ENCODE results near the gene NFAM1.

NFAM1 gene

GRCh38 chr22:42368379-42369249 lies 63.6 kb downstream of the NFAM1 start (continued):
- TF ChIP-seq PRDM1 (tag by site-specific recombination; IDR thresholded peaks at IDR 0.05), result no peak
- no peak for TF ChIP-seq ZNF530 (tag by site-specific recombination; IDR thresholded peaks at IDR 0.05; ENCODE audit: low read depth)
- TF ChIP-seq IKZF3 (tag by site-specific recombination; IDR thresholded peaks at IDR 0.05), result peak; percentile 50; the same call in 1 of the 2 replicates
- no peak for TF ChIP-seq ZNF112 (tag by site-specific recombination; IDR thresholded peaks at IDR 0.05)
- peak; percentile 24; the same call in 1 of the 2 replicates for TF ChIP-seq BCL11B (tag by site-specific recombination; IDR thresholded peaks at IDR 0.05; ENCODE audit: low read depth)
- TF ChIP-seq, protein P1, sequence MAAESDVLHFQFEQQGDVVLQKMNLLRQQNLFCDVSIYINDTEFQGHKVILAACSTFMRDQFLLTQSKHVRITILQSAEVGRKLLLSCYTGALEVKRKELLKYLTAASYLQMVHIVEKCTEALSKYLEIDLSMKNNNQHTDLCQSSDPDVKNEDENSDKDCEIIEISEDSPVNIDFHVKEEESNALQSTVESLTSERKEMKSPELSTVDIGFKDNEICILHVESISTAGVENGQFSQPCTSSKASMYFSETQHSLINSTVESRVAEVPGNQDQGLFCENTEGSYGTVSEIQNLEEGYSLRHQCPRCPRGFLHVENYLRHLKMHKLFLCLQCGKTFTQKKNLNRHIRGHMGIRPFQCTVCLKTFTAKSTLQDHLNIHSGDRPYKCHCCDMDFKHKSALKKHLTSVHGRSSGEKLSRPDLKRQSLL (tag by site-specific recombination; IDR thresholded peaks at IDR 0.05), result no peak
- no peak for TF ChIP-seq ZNF658 (tag by site-specific recombination; IDR thresholded peaks at IDR 0.05)
- TF ChIP-seq ZNF24 (tag by site-specific recombination; IDR thresholded peaks at IDR 0.05), result peak; percentile 47; the same call in 1 of the 2 replicates
- peak; percentile 94 for TF ChIP-seq ZBTB1 (tag by site-specific recombination; IDR thresholded peaks at IDR 0.05)
- TF ChIP-seq ZNF239 (tag by site-specific recombination; IDR thresholded peaks at IDR 0.05), result no peak
- no peak for TF ChIP-seq ZNF747 (tag by site-specific recombination; IDR thresholded peaks at IDR 0.05)
- no peak for TF ChIP-seq ZNF521 (tag by site-specific recombination; IDR thresholded peaks at IDR 0.05)
- no peak for TF ChIP-seq ZFP3 (tag by site-specific recombination; IDR thresholded peaks at IDR 0.05; ENCODE audit: low read depth)
- TF ChIP-seq BCL11A (tag by site-specific recombination; IDR thresholded peaks at IDR 0.05; ENCODE audit: low read depth), result peak; percentile 27; the same call in 1 of the 2 replicates
- no peak for TF ChIP-seq YY1 (tag by site-specific recombination; IDR thresholded peaks at IDR 0.05)
- TF ChIP-seq, protein P2, sequence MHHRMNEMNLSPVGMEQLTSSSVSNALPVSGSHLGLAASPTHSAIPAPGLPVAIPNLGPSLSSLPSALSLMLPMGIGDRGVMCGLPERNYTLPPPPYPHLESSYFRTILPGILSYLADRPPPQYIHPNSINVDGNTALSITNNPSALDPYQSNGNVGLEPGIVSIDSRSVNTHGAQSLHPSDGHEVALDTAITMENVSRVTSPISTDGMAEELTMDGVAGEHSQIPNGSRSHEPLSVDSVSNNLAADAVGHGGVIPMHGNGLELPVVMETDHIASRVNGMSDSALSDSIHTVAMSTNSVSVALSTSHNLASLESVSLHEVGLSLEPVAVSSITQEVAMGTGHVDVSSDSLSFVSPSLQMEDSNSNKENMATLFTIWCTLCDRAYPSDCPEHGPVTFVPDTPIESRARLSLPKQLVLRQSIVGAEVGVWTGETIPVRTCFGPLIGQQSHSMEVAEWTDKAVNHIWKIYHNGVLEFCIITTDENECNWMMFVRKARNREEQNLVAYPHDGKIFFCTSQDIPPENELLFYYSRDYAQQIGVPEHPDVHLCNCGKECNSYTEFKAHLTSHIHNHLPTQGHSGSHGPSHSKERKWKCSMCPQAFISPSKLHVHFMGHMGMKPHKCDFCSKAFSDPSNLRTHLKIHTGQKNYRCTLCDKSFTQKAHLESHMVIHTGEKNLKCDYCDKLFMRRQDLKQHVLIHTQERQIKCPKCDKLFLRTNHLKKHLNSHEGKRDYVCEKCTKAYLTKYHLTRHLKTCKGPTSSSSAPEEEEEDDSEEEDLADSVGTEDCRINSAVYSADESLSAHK (tag by site-specific recombination; IDR thresholded peaks at IDR 0.05), result peak; percentile 21; the same call in 1 of the 2 replicates
- TF ChIP-seq, protein P3, sequence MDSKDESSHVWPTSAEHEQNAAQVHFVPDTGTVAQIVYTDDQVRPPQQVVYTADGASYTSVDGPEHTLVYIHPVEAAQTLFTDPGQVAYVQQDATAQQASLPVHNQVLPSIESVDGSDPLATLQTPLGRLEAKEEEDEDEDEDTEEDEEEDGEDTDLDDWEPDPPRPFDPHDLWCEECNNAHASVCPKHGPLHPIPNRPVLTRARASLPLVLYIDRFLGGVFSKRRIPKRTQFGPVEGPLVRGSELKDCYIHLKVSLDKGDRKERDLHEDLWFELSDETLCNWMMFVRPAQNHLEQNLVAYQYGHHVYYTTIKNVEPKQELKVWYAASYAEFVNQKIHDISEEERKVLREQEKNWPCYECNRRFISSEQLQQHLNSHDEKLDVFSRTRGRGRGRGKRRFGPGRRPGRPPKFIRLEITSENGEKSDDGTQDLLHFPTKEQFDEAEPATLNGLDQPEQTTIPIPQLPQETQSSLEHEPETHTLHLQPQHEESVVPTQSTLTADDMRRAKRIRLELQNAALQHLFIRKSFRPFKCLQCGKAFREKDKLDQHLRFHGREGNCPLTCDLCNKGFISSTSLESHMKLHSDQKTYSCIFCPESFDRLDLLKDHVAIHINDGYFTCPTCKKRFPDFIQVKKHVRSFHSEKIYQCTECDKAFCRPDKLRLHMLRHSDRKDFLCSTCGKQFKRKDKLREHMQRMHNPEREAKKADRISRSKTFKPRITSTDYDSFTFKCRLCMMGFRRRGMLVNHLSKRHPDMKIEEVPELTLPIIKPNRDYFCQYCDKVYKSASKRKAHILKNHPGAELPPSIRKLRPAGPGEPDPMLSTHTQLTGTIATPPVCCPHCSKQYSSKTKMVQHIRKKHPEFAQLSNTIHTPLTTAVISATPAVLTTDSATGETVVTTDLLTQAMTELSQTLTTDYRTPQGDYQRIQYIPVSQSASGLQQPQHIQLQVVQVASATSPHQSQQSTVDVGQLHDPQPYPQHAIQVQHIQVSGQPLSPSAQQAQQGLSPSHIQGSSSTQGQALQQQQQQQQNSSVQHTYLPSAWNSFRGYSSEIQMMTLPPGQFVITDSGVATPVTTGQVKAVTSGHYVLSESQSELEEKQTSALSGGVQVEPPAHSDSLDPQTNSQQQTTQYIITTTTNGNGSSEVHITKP (tag by site-specific recombination; IDR thresholded peaks at IDR 0.05), result peak; percentile 6
- TF ChIP-seq ZNF624 (tag by site-specific recombination; IDR thresholded peaks at IDR 0.05), result no peak
- 0 out of 2 replicates have a peak, but pooled peaks have one; percentile 23 for TF ChIP-seq ZFP37 (tag by site-specific recombination; IDR thresholded peaks at IDR 0.05)
- peak; percentile 98 for TF ChIP-seq ZBTB20 (tag by site-specific recombination; IDR thresholded peaks at IDR 0.05)
- TF ChIP-seq, protein P4, sequence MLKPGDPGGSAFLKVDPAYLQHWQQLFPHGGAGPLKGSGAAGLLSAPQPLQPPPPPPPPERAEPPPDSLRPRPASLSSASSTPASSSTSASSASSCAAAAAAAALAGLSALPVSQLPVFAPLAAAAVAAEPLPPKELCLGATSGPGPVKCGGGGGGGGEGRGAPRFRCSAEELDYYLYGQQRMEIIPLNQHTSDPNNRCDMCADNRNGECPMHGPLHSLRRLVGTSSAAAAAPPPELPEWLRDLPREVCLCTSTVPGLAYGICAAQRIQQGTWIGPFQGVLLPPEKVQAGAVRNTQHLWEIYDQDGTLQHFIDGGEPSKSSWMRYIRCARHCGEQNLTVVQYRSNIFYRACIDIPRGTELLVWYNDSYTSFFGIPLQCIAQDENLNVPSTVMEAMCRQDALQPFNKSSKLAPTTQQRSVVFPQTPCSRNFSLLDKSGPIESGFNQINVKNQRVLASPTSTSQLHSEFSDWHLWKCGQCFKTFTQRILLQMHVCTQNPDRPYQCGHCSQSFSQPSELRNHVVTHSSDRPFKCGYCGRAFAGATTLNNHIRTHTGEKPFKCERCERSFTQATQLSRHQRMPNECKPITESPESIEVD (tag by site-specific recombination; IDR thresholded peaks at IDR 0.05), result no peak
- TF ChIP-seq, protein P5, sequence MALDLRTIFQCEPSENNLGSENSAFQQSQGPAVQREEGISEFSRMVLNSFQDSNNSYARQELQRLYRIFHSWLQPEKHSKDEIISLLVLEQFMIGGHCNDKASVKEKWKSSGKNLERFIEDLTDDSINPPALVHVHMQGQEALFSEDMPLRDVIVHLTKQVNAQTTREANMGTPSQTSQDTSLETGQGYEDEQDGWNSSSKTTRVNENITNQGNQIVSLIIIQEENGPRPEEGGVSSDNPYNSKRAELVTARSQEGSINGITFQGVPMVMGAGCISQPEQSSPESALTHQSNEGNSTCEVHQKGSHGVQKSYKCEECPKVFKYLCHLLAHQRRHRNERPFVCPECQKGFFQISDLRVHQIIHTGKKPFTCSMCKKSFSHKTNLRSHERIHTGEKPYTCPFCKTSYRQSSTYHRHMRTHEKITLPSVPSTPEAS (tag by site-specific recombination; IDR thresholded peaks at IDR 0.05), result no peak
- peak; percentile 54; the same call in 1 of the 2 replicates for TF ChIP-seq ZNF501 (tag by site-specific recombination; IDR thresholded peaks at IDR 0.05)
- no peak for TF ChIP-seq ZNF768 (tag by site-specific recombination; IDR thresholded peaks at IDR 0.05)
- TF ChIP-seq, protein P6, sequence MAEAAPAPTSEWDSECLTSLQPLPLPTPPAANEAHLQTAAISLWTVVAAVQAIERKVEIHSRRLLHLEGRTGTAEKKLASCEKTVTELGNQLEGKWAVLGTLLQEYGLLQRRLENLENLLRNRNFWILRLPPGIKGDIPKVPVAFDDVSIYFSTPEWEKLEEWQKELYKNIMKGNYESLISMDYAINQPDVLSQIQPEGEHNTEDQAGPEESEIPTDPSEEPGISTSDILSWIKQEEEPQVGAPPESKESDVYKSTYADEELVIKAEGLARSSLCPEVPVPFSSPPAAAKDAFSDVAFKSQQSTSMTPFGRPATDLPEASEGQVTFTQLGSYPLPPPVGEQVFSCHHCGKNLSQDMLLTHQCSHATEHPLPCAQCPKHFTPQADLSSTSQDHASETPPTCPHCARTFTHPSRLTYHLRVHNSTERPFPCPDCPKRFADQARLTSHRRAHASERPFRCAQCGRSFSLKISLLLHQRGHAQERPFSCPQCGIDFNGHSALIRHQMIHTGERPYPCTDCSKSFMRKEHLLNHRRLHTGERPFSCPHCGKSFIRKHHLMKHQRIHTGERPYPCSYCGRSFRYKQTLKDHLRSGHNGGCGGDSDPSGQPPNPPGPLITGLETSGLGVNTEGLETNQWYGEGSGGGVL (tag by site-specific recombination; IDR thresholded peaks at IDR 0.05), result no peak; the same call in none of the 2 replicates
- no peak for TF ChIP-seq ZNF529 (tag by site-specific recombination; IDR thresholded peaks at IDR 0.05; ENCODE audit: insufficient replicate concordance)
- no peak for TF ChIP-seq ZNF157 (tag by site-specific recombination; IDR thresholded peaks at IDR 0.05)
- TF ChIP-seq YY2 (tag by site-specific recombination; IDR thresholded peaks at IDR 0.05), result peak; percentile 33; the same call in 1 of the 2 replicates

All from HEK293 (cell line).